Liver (tissue), 3 donors: ENCODE results near the gene MTA3.

ENCODE experiments used
- EGR1 ChIP-seq, 2 donors: IDR thresholded peaks; 2 replicates each; pipeline ENCODE4 v1.6.1; 2016 to 2018; ENCODE audit warnings: antibody characterized with exemption in 2 of 2, low read depth in 2 of 2
- FOXA2 ChIP-seq: IDR thresholded peaks from 2 replicates; pipeline ENCODE4 v1.6.1; 2016; ENCODE audit warnings: antibody characterized with exemption
- GABPA ChIP-seq, 2 donors: IDR thresholded peaks in 1 of 2; conservative IDR thresholded peaks in 1 of 2; 2 replicates each; pipeline ENCODE4 v1.6.1; 2016; ENCODE audit warnings: antibody characterized with exemption in 2 of 2, mild to moderate bottlenecking in 1 of 2, moderate library complexity in 1 of 2
- HNF4G ChIP-seq: IDR thresholded peaks from 2 replicates; pipeline ENCODE4 v1.6.1; 2016; ENCODE audit warnings: antibody characterized with exemption
- JUND ChIP-seq, 2 donors: IDR thresholded peaks; 2 replicates each; pipeline ENCODE4 v1.6.1; 2016; ENCODE audit warnings: antibody characterized with exemption in 2 of 2
- RAD21 ChIP-seq, 2 donors: IDR thresholded peaks; 2 replicates each; pipeline ENCODE4 v1.6.1; 2016; ENCODE audit warnings: antibody characterized with exemption in 2 of 2, mild to moderate bottlenecking in 2 of 2
- RXRA ChIP-seq, 2 donors: IDR thresholded peaks; 2 replicates each; pipeline ENCODE4 v1.6.1; 2017 to 2018; ENCODE audit warnings: antibody characterized with exemption in 2 of 2, mild to moderate bottlenecking in 1 of 2
- SP1 ChIP-seq: IDR thresholded peaks from 2 replicates; pipeline ENCODE4 v1.6.1; 2018; ENCODE audit warnings: antibody characterized with exemption, mild to moderate bottlenecking
- TAF1 ChIP-seq: conservative IDR thresholded peaks from 2 replicates; pipeline ENCODE4 v1.6.1; 2016; ENCODE audit warnings: antibody characterized with exemption, mild to moderate bottlenecking
- TF ChIP-seq, protein P1 (sequence below): IDR thresholded peaks from 2 replicates; pipeline ENCODE4 v1.6.1; 2016; ENCODE audit warnings: antibody characterized with exemption
- TF ChIP-seq, protein P2 (sequence below): fragments of 150-350 bp; IDR thresholded peaks from 2 replicates; pipeline ENCODE4 v1.5.1; 2017; ENCODE audit warnings: improper control_type of control experiment, low read depth, low read length; ENCODE audit not compliant: missing input control
- TF ChIP-seq, protein P3 (sequence below): IDR thresholded peaks from 2 replicates; pipeline ENCODE4 v1.6.1; 2016; ENCODE audit warnings: antibody characterized with exemption, mild to moderate bottlenecking
- TF ChIP-seq, protein P4 (sequence below): IDR thresholded peaks from 2 replicates; pipeline ENCODE4 v1.6.1; 2016; ENCODE audit warnings: antibody characterized with exemption
- donor health status: healthy.
- donor health status: healthy.

DNA sequence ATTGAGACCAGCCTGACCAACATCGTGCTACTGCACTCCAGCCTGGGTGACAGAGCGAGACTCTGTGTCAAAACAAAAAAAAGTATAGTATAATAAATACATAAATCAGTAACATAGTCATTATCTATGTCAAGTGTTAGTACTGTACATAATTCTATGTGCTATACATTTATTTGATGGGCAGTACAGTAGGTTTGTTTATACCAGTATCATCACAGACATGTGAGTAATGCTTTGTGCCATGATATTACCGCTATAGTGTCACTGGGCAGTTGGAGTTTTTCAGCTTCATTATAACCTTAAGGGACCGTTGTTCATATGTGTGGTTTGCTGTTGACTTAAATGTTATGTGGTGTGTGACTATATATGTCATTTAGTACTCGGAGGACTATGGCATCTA is 24.9 kb downstream of the MTA3 start:
- TF ChIP-seq, protein P1, sequence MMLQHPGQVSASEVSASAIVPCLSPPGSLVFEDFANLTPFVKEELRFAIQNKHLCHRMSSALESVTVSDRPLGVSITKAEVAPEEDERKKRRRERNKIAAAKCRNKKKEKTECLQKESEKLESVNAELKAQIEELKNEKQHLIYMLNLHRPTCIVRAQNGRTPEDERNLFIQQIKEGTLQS: no peak
- TF ChIP-seq, protein P2, sequence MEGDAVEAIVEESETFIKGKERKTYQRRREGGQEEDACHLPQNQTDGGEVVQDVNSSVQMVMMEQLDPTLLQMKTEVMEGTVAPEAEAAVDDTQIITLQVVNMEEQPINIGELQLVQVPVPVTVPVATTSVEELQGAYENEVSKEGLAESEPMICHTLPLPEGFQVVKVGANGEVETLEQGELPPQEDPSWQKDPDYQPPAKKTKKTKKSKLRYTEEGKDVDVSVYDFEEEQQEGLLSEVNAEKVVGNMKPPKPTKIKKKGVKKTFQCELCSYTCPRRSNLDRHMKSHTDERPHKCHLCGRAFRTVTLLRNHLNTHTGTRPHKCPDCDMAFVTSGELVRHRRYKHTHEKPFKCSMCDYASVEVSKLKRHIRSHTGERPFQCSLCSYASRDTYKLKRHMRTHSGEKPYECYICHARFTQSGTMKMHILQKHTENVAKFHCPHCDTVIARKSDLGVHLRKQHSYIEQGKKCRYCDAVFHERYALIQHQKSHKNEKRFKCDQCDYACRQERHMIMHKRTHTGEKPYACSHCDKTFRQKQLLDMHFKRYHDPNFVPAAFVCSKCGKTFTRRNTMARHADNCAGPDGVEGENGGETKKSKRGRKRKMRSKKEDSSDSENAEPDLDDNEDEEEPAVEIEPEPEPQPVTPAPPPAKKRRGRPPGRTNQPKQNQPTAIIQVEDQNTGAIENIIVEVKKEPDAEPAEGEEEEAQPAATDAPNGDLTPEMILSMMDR: no peak
- TF ChIP-seq TAF1 (no peak), RAD21 (IDR thresholded peaks at IDR 0.05) (no peak), EGR1 (IDR thresholded peaks at IDR 0.05; ENCODE audit: low read depth in 2 of 2) (no peak), SP1 (no peak), HNF4G (no peak), GABPA (IDR thresholded peaks at IDR 0.05 in 1 of 2, conservative IDR thresholded peaks at IDR 0.05 in 1 of 2) (no peak), JUND (IDR thresholded peaks at IDR 0.05) (no peak), FOXA2 (no peak), RXRA (IDR thresholded peaks at IDR 0.05) (no peak)
- TF ChIP-seq, protein P3, sequence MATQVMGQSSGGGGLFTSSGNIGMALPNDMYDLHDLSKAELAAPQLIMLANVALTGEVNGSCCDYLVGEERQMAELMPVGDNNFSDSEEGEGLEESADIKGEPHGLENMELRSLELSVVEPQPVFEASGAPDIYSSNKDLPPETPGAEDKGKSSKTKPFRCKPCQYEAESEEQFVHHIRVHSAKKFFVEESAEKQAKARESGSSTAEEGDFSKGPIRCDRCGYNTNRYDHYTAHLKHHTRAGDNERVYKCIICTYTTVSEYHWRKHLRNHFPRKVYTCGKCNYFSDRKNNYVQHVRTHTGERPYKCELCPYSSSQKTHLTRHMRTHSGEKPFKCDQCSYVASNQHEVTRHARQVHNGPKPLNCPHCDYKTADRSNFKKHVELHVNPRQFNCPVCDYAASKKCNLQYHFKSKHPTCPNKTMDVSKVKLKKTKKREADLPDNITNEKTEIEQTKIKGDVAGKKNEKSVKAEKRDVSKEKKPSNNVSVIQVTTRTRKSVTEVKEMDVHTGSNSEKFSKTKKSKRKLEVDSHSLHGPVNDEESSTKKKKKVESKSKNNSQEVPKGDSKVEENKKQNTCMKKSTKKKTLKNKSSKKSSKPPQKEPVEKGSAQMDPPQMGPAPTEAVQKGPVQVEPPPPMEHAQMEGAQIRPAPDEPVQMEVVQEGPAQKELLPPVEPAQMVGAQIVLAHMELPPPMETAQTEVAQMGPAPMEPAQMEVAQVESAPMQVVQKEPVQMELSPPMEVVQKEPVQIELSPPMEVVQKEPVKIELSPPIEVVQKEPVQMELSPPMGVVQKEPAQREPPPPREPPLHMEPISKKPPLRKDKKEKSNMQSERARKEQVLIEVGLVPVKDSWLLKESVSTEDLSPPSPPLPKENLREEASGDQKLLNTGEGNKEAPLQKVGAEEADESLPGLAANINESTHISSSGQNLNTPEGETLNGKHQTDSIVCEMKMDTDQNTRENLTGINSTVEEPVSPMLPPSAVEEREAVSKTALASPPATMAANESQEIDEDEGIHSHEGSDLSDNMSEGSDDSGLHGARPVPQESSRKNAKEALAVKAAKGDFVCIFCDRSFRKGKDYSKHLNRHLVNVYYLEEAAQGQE: no peak
- TF ChIP-seq, protein P4, sequence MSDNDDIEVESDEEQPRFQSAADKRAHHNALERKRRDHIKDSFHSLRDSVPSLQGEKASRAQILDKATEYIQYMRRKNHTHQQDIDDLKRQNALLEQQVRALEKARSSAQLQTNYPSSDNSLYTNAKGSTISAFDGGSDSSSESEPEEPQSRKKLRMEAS: no peak
